K562 (cell line): ENCODE data around the gene FOXL2NB. TPM values are rescaled to one million over a fixed set of nuclear protein-coding genes. Genes with fewer than 3 reads are reported as not detected.

ENCODE experiments used
- CBFA2T3 ChIP-seq: fragments of 450-650 bp; IDR thresholded peaks from 2 replicates; pipeline ENCODE4 v1.6.1; 2017
- CHAMP1 ChIP-seq: fragments of 450-650 bp; IDR thresholded peaks from 2 replicates; pipeline ENCODE4 v1.6.1; 2016; ENCODE audit warnings: mild to moderate bottlenecking
- MXI1 ChIP-seq: IDR thresholded peaks from 2 replicates; pipeline ENCODE4 v1.6.1; 2011; ENCODE audit warnings: low read depth, mild to moderate bottlenecking, improper control_type of control experiment, low read length
- RFX5 ChIP-seq: IDR thresholded peaks from 2 replicates; pipeline ENCODE4 v1.6.1; 2011; ENCODE audit warnings: low read depth, mild to moderate bottlenecking, improper control_type of control experiment, low read length
- SMARCA4 ChIP-seq: fragments of 450-650 bp; IDR thresholded peaks from 2 replicates; pipeline ENCODE4 v1.6.1; 2016
- TAL1 ChIP-seq: fragments of 450-650 bp; IDR thresholded peaks from 2 replicates; pipeline ENCODE4 v1.6.1; 2016; ENCODE audit warnings: mild to moderate bottlenecking
- polyA plus RNA-seq, 8 experiments: library from polyadenylated mRNA; depleted of rRNA in 4 of 8; stranded (reverse) in 5 of 8; unstranded in 3 of 8; fragments of >200 nt; fragmentation: Nextera tagmentation in 2 of 8; fragmentation: Illumina TruSeq in 1 of 8; extraction: Ambion mirVana in 2 of 8; extraction: Trizol in 1 of 8; gene quantifications; 2 replicates each; pipeline versions ENCODE4 v1.2.1 to v1.2.3, GENCODE V29; 2011 to 2014; ENCODE audit warnings: inconsistent platforms in 1 of 8, missing spikeins in 1 of 8
- total RNA-seq, 7 experiments: library from RNA; depleted of rRNA in 6 of 7; stranded (reverse); fragments of >200 nt in 6 of 7; fragmentation: Illumina TruSeq in 2 of 7; extraction: Trizol in 2 of 7; gene quantifications; 2 replicates each; pipeline versions ENCODE4 v1.2.1 to v1.2.3, GENCODE V29; 2011 to 2021; ENCODE audit warnings: low replicate concordance in 1 of 7
- TF ChIP-seq, protein P1 (sequence below): fragments of 450-650 bp; formaldehyde crosslinking; IDR thresholded peaks from 2 replicates; pipeline ENCODE4 v1.4.0; 2020; ENCODE audit warnings: mild to moderate bottlenecking, mixed read lengths

The FOXL2NB gene
- total and polyA plus RNA-seq, 9 of the 15 experiments (the other 6 are each of a cell fraction or from before 2014, with no cell fraction given), result 0.71 to 17.4 (median 9.0) TPM

- TF ChIP-seq, protein P1, sequence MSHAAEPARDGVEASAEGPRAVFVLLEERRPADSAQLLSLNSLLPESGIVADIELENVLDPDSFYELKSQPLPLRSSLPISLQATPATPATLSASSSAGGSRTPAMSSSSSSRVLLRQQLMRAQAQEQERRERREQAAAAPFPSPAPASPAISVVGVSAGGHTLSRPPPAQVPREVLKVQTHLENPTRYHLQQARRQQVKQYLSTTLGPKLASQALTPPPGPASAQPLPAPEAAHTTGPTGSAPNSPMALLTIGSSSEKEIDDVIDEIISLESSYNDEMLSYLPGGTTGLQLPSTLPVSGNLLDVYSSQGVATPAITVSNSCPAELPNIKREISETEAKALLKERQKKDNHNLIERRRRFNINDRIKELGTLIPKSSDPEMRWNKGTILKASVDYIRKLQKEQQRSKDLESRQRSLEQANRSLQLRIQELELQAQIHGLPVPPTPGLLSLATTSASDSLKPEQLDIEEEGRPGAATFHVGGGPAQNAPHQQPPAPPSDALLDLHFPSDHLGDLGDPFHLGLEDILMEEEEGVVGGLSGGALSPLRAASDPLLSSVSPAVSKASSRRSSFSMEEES (CRISPR knock-in tag), result no peak
- TF ChIP-seq TAL1, result peak; percentile 44; the same call in 1 of the 2 replicates
- TF ChIP-seq RFX5, result no peak
- TF ChIP-seq SMARCA4, result peak; percentile 83
- no peak for TF ChIP-seq CHAMP1
- no peak for TF ChIP-seq MXI1
- peak; percentile 82 for TF ChIP-seq CBFA2T3
Observed at GRCh38 chr3:138914870-138915502, 32.0 kb upstream of the FOXL2NB start (continued).
